ENCODE measurements around the gene SFR1. TPM values are rescaled to one million over a fixed set of nuclear protein-coding genes. Genes with fewer than 3 reads are reported as not detected.

The SFR1 gene
- total RNA-seq, 1 donor from 2014 or later, result 12.3 TPM

DNA sequence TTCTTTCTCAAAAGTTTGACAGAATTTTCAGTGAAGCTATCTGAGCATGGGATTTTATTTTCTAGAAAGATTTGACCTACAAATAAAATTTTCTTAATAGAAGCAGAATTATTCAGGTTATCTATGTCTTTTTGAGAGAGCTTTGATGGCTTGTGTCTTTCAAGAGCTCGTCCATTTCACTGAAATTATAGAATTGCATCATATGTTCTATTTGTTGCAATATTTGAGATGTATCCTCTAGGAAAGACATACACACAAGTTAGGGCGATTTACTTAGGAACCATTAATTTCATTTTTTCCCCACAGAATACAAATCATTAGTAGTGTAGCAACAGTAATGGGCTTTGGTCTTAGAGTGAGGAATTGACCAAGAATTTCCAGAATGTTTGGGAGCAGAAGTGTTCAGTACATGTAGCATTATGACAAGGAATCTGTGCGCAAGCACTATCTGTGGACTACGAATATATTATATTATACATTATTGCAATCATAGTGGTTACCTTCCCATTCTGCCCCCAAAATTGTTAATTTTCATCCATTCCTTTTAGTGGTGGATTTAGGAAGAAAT, 23.5 kb upstream of the SFR1 start:
- H3K9me3 Mint-ChIP-seq, result peaks cover 7% of the 10 kb centered on the region
- CTCF ChIA-PET, result no interaction called here

DNA sequence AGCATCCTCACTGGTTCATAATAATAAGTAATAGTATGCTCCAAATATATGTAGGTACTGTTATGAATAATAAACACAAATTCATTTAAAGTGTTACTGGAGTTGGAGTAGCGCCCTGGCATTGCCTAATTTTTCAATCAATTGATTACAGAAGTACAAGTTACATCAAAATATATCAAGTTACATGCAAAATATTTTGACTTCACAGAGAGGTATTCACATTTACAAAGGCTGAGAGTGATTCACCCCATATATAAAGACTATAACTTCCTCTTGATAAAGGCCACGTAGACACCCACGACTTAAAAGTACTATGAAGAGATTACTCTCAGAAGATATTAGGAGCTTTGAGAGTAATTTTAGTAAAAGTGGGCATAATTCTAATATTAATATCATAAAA, 22.7 kb upstream of the SFR1 start:
- no peaks in the 10 kb centered on the region for H3K4me1 Mint-ChIP-seq
- TF ChIP-seq, protein P1, sequence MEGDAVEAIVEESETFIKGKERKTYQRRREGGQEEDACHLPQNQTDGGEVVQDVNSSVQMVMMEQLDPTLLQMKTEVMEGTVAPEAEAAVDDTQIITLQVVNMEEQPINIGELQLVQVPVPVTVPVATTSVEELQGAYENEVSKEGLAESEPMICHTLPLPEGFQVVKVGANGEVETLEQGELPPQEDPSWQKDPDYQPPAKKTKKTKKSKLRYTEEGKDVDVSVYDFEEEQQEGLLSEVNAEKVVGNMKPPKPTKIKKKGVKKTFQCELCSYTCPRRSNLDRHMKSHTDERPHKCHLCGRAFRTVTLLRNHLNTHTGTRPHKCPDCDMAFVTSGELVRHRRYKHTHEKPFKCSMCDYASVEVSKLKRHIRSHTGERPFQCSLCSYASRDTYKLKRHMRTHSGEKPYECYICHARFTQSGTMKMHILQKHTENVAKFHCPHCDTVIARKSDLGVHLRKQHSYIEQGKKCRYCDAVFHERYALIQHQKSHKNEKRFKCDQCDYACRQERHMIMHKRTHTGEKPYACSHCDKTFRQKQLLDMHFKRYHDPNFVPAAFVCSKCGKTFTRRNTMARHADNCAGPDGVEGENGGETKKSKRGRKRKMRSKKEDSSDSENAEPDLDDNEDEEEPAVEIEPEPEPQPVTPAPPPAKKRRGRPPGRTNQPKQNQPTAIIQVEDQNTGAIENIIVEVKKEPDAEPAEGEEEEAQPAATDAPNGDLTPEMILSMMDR (IDR thresholded peaks at IDR 0.05), result no peak
- DNase-seq (no peak), ATAC-seq (ENCODE audit: low read depth) (no peak)
- intact Hi-C loops (cut with micrococcal nuclease), result no loop called here
- peaks cover 2% of the 10 kb centered on the region for H3K36me3 Mint-ChIP-seq (ENCODE audit: low read depth)
- ChIA-PET CTCF (no interaction called here), POLR2A (interaction anchor here (0.6 to 2.4 kb wide), 2 partner anchors 23 to 327 kb away, joined by 4 to 5 read pairs; partner anchors contain the start of gene SFR1)
- H3K27me3 Mint-ChIP-seq, result peaks cover 17% of the 10 kb centered on the region
- H3K4me3 Mint-ChIP-seq, result no peak overlapping the region
- peaks cover 5% of the 10 kb centered on the region for H3K9me3 Mint-ChIP-seq
- no peak overlapping the region for H3K27ac Mint-ChIP-seq

More for the DNA sequence above, 23.5 kb upstream of the SFR1 start:
- no peak for ATAC-seq (ENCODE audit: low read depth)
- POLR2A ChIA-PET, result interaction anchor here (0.7 kb wide), 1 partner anchor 23 kb away, joined by 3 read pairs; no protein-coding TSS in a partner anchor
- no peak overlapping the region for H3K4me3 Mint-ChIP-seq
- peaks cover 17% of the 10 kb centered on the region for H3K27me3 Mint-ChIP-seq
- no peak for DNase-seq
- no peaks in the 10 kb centered on the region for H3K4me1 Mint-ChIP-seq
- intact Hi-C loops (cut with micrococcal nuclease), result no loop called here
- peaks cover 2% of the 10 kb centered on the region for H3K36me3 Mint-ChIP-seq (ENCODE audit: low read depth)
- TF ChIP-seq, protein P1 (IDR thresholded peaks at IDR 0.05), result no peak
- no peak overlapping the region for H3K27ac Mint-ChIP-seq

DNA sequence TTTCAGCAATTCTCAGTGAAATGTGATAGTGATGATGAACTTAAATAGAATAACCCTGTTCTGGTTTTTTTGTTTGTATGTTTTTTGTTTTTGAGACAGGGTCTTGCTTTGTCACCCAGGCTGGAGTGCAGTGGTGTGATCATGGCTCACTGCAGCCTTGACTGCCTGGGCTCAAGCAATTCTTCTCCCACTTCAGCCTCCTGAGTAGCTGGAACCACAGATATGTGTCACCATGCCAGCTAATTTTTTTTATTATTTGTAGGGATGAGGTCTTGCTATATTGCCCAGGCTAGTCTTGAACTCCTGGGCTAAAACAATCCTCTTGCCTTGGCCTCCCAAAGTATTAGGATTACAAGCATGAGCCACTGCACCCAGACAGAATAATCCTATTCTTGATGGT, 22.0 kb upstream of the SFR1 start:
- DNase-seq (no peak), ATAC-seq (ENCODE audit: low read depth) (no peak)
- Mint-ChIP-seq H3K36me3 (ENCODE audit: low read depth) (peaks cover 2% of the 10 kb centered on the region), H3K27ac (no peak overlapping the region), H3K9me3 (peaks cover 5% of the 10 kb centered on the region), H3K4me1 (no peaks in the 10 kb centered on the region), H3K4me3 (no peak overlapping the region), H3K27me3 (peaks cover 19% of the 10 kb centered on the region)
- CTCF ChIA-PET, result no interaction called here
- TF ChIP-seq, protein P1 (IDR thresholded peaks at IDR 0.05), result no peak
- POLR2A ChIA-PET, result interaction anchor here (0.6 to 2.4 kb wide), 2 partner anchors 22 to 327 kb away, joined by 4 to 5 read pairs; partner anchors contain the start of gene SFR1
- intact Hi-C loops (cut with micrococcal nuclease), result no loop called here

DNA sequence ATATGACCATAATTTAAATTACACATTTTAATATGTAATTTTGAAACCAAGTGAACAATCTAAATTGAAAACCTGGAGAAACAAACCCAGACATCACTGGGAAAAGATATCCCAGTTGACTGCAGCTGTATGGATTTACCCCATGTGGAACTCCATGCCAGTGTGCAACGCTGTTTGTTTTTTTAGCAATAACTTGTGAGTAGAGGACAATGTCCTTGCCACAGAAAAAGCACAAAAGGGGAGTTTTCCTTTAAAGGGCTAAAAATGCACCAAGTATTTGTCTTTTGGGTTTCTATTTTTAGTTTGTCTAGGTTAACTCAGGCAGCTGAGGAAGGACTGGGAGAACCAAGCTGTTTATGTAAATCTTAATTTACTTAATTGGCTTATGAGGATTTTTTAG, 21.2 kb upstream of the SFR1 start:
- no peak overlapping the region for H3K27ac Mint-ChIP-seq
- peaks cover 5% of the 10 kb centered on the region for H3K9me3 Mint-ChIP-seq
- intact Hi-C loops (cut with micrococcal nuclease), result no loop called here
- ChIA-PET POLR2A (interaction anchor here (2.4 kb wide), 1 partner anchor 21 kb away, joined by 5 read pairs; the partner anchor contains the start of gene SFR1), CTCF (no interaction called here)
- no peaks in the 10 kb centered on the region for H3K4me1 Mint-ChIP-seq
- DNase-seq (no peak), ATAC-seq (ENCODE audit: low read depth) (no peak)
- no peak overlapping the region for H3K4me3 Mint-ChIP-seq
- H3K27me3 Mint-ChIP-seq, result peaks cover 20% of the 10 kb centered on the region
- TF ChIP-seq, protein P1 (IDR thresholded peaks at IDR 0.05), result no peak
- peaks cover 2% of the 10 kb centered on the region for H3K36me3 Mint-ChIP-seq (ENCODE audit: low read depth)

DNA sequence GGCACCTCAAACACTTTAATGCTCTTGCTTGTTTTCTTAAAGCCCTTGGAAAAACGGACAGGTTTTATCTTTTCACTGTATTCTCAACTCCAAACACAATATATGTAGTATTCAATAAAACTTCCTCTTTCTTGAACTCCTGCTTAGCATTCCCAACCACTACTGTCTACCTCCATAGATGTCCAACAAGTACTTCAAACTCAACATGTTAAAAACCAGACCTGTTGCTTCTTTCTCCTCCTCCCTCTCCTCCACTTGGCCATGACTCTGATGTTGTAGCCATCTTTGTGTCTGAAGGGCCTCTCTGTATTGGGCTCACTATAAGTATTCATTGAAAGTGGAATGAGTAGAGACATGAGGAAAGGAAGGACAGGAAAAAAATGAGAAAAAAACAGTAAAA, 20.1 kb upstream of the SFR1 start:
- DNase-seq (no peak), ATAC-seq (ENCODE audit: low read depth) (no peak)
- Mint-ChIP-seq H3K36me3 (ENCODE audit: low read depth) (peaks cover 2% of the 10 kb centered on the region), H3K27me3 (peaks cover 13% of the 10 kb centered on the region), H3K4me1 (no peaks in the 10 kb centered on the region), H3K27ac (no peak overlapping the region), H3K9me3 (peaks cover 2% of the 10 kb centered on the region), H3K4me3 (no peak overlapping the region)
- POLR2A ChIA-PET, result interaction anchor here (0.6 kb wide), 1 partner anchor 62 kb away, joined by 5 read pairs; no protein-coding TSS in a partner anchor
- TF ChIP-seq, protein P1 (IDR thresholded peaks at IDR 0.05), result no peak
- CTCF ChIA-PET, result no interaction called here
- intact Hi-C loops (cut with micrococcal nuclease), result no loop called here
